HT1080 (cell line): ENCODE results near the gene NXPH4. TPM values are rescaled to one million over a fixed set of nuclear protein-coding genes. Genes with fewer than 3 reads are reported as not detected.

ENCODE experiments used
- DNase-seq: peaks from one replicate; pipeline ENCODE4 v3.0.0-alpha.2; 2015; ENCODE audit warnings: low read depth
- total RNA-seq: library from RNA; depleted of rRNA; stranded (reverse); fragments of >200 nt; shearing (Covaris generic); gene quantifications from 2 replicates; pipeline ENCODE4 v1.2.3, GENCODE V29; 2014

The NXPH4 gene
- total RNA-seq, 1 experiment from 2014 or later: 17.1 TPM

DNA sequence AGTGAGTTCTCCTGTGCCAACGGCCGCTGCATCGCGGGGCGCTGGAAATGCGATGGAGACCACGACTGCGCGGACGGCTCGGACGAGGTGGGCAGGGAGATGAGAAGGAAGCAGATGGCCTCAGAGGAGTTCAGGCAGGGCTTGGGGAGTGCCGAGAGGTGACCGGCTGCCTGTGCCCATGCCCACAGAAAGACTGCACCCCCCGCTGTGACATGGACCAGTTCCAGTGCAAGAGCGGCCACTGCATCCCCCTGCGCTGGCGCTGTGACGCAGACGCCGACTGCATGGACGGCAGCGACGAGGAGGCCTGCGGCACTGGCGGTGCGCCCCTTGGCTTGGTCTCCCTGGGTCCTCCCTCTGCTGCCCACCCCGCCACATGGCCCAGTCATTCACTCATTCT lies 13.4 kb upstream of the NXPH4 start:
- no peak for DNase-seq

- DNase-seq: no peak
These were observed 12.8 kb upstream of the NXPH4 start for GRCh38 chr12:57203791-57204190.

- no peak for DNase-seq
These were observed 12.1 kb upstream of the NXPH4 start for GRCh38 chr12:57204454-57204853.

DNA sequence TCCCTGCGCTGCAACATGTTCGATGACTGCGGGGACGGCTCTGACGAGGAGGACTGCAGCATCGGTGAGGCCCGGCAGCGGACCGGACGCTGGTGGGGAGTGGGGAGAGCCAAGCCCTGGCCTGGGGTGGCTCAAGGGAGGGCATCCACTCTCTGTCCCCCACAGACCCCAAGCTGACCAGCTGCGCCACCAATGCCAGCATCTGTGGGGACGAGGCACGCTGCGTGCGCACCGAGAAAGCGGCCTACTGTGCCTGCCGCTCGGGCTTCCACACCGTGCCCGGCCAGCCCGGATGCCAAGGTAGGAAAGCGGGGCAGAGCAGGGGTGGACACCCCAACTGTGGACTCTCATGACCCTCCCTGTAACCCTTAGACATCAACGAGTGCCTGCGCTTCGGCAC lies 11.4 kb upstream of the NXPH4 start:
- no peak for DNase-seq

- DNase-seq: no peak
These were observed 10.7 kb upstream of the NXPH4 start for GRCh38 chr12:57205931-57206330.

GRCh38 chr12:57207731-57208630 lies 8.6 kb upstream of the NXPH4 start:
- no peak for DNase-seq

- no peak for DNase-seq
These were observed 7.8 kb upstream of the NXPH4 start for GRCh38 chr12:57208631-57209282.

- no peak for DNase-seq
These were observed 6.7 kb upstream of the NXPH4 start for GRCh38 chr12:57209916-57210315.

- no peak for DNase-seq
These were observed 6.1 kb upstream of the NXPH4 start for GRCh38 chr12:57210461-57210860.

- DNase-seq: no peak
These were observed 5.5 kb upstream of the NXPH4 start for GRCh38 chr12:57210926-57211692.

GRCh38 chr12:57211791-57212700 lies 4.5 kb upstream of the NXPH4 start:
- no peak for DNase-seq

GRCh38 chr12:57212701-57213057 lies 3.9 kb upstream of the NXPH4 start:
- DNase-seq: no peak

- DNase-seq: peak; percentile 90
These were observed 3.4 kb upstream of the NXPH4 start for GRCh38 chr12:57213058-57213715.

- DNase-seq: no peak
These were observed 2.7 kb upstream of the NXPH4 start for GRCh38 chr12:57213763-57214397.

- peak; percentile 56 for DNase-seq
These were observed 2.2 kb upstream of the NXPH4 start for GRCh38 chr12:57214398-57214781.

DNA sequence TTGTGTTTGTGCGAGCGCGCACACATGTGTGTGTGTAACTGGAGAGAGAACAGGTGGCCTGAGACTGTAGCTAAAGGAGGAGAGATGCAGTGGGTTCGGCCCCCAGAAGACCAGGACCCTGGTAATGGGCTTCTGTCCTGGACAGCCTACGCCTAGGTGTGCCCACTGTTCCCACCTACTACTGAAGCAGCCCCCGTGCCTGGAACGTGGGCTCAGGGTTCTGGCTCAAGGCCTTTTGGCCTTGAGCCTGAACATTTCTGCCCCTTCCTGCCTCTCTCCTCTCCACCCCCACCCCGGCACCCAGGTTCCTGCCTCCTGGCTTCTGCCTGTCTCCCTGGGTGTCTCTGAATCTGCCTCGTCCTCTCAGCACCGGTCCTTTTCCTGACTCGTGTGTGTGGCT lies 1.5 kb upstream of the NXPH4 start:
- DNase-seq: no peak

- DNase-seq: no peak
These were observed 953 bp upstream of the NXPH4 start for GRCh38 chr12:57215668-57216013.

- DNase-seq: no peak
These were observed 606 bp downstream of the NXPH4 start for GRCh38 chr12:57216921-57217879.
